ENCODE measurements around the gene NGFR.

NGFR gene

GRCh38 chr17:49518346-49519078 is 23.4 kb downstream of the NGFR start:
- DNase-seq (ENCODE audit: low read depth): no peak

- DNase-seq (ENCODE audit: low read depth): no peak
These were observed 24.7 kb downstream of the NGFR start for GRCh38 chr17:49519781-49520180.

GRCh38 chr17:49520386-49521087 is 25.4 kb downstream of the NGFR start:
- no peak for DNase-seq (ENCODE audit: low read depth)

- DNase-seq (ENCODE audit: low read depth): no peak
These were observed 26.0 kb downstream of the NGFR start for GRCh38 chr17:49521088-49521450.

GRCh38 chr17:49521471-49522356 is 26.6 kb downstream of the NGFR start:
- no peak for DNase-seq (ENCODE audit: low read depth)

GRCh38 chr17:49522357-49522890 is 27.3 kb downstream of the NGFR start:
- DNase-seq (ENCODE audit: low read depth): no peak

- no peak for DNase-seq (ENCODE audit: low read depth)
These were observed 28.1 kb downstream of the NGFR start for GRCh38 chr17:49523196-49523595.

GRCh38 chr17:49523706-49524472 is 28.8 kb downstream of the NGFR start:
- DNase-seq (ENCODE audit: low read depth): no peak

GRCh38 chr17:49524473-49525359 is 29.6 kb downstream of the NGFR start:
- no peak for DNase-seq (ENCODE audit: low read depth)

- no peak for DNase-seq (ENCODE audit: low read depth)
These were observed 31.0 kb downstream of the NGFR start for GRCh38 chr17:49525831-49526741.

- DNase-seq (ENCODE audit: low read depth): no peak
These were observed 33.0 kb downstream of the NGFR start for GRCh38 chr17:49527927-49528651.

GRCh38 chr17:49528966-49529365 is 33.9 kb downstream of the NGFR start:
- DNase-seq (ENCODE audit: low read depth): no peak

GRCh38 chr17:49530118-49530517 is 35.0 kb downstream of the NGFR start:
- no peak for DNase-seq (ENCODE audit: low read depth)

- no peak for DNase-seq (ENCODE audit: low read depth)
These were observed 48.8 kb downstream of the NGFR start for GRCh38 chr17:49543860-49544259.

GRCh38 chr17:49545007-49545660 is 50.0 kb downstream of the NGFR start:
- no peak for DNase-seq (ENCODE audit: low read depth)

- no peak for DNase-seq (ENCODE audit: low read depth)
These were observed 50.9 kb downstream of the NGFR start for GRCh38 chr17:49545806-49546545.

All from activated T-cell treated with anti-CD3 and anti-CD28 coated beads for 1 hour (primary cell).